Measurements from ENCODE around the gene CAMTA1. TPM values are rescaled to one million over a fixed set of nuclear protein-coding genes. Genes with fewer than 3 reads are reported as not detected.

CAMTA1 gene
- polyA plus RNA-seq, 1 of the 3 experiments (the other 2 are of a cell fraction): 63.1 TPM

- Histone ChIP-seq H3K9me3 (no peaks in the 10 kb centered on the region), H3K27me3 (ENCODE audit: insufficient read depth) (no peaks in the 10 kb centered on the region), H3K36me3 (replicated peaks in 1 of 2; ENCODE audit: control insufficient read depth in 1 of 2, insufficient read depth in 2 of 2, low read length in 1 of 2) (no peaks in the 10 kb centered on the region), H2AFZ (ENCODE audit: low read depth) (no peak overlapping the region), H3K9ac (no peak overlapping the region), H4K20me1 (ENCODE audit: insufficient read depth) (no peaks in the 10 kb centered on the region), H3K4me2 (no peak overlapping the region), H3K4me1 (ENCODE audit: control insufficient read depth in 1 of 2, insufficient read depth in 2 of 2, low read depth in 1 of 2, low read length in 1 of 2) (peaks cover 0 to 24% of the 10 kb centered on the region in 2 experiments; a peak in 2 of 4 replicates), H3K9me2 (no peaks in the 10 kb centered on the region), H3F3A (replicated peaks; ENCODE audit: insufficient read depth) (no peaks in the 10 kb centered on the region), H3K27ac (ENCODE audit: low read depth in 2 of 2, low read length in 1 of 2) (no peak overlapping the region), H3K4me3 (ENCODE audit: low read depth in 2 of 2, low read length in 1 of 2) (no peak overlapping the region), H3K79me2 (ENCODE audit: insufficient read depth) (no peaks in the 10 kb centered on the region)
- WGBS (ENCODE audit: low lambda C conversion rate): no CpG with 5 or more reads among the region's 4 CpGs
- ChIA-PET POLR2A (no interaction called here), CTCF (interaction anchor here (1.6 kb wide), 1 partner anchor 478 kb away, joined by 4 read pairs; no protein-coding TSS in a partner anchor)
- no peak for TF ChIP-seq ELF1 (IDR thresholded peaks at IDR 0.05)
- no peak for TF ChIP-seq REST (IDR thresholded peaks at IDR 0.05; ENCODE audit: low read depth, low read length)
- TF ChIP-seq EP300 (IDR thresholded peaks at IDR 0.05; ENCODE audit: borderline replicate concordance in 1 of 2, low read depth in 1 of 2, low read length in 1 of 2): no peak
- no peak for TF ChIP-seq IRF3 (IDR thresholded peaks at IDR 0.05; ENCODE audit: low read depth, low read length)
- TF ChIP-seq, protein P1, sequence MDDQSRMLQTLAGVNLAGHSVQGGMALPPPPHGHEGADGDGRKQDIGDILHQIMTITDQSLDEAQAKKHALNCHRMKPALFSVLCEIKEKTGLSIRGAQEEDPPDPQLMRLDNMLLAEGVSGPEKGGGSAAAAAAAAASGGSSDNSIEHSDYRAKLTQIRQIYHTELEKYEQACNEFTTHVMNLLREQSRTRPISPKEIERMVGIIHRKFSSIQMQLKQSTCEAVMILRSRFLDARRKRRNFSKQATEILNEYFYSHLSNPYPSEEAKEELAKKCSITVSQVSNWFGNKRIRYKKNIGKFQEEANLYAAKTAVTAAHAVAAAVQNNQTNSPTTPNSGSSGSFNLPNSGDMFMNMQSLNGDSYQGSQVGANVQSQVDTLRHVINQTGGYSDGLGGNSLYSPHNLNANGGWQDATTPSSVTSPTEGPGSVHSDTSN (IDR thresholded peaks at IDR 0.05): no peak
- TF ChIP-seq MAX (IDR thresholded peaks at IDR 0.05; ENCODE audit: low read depth): no peak
- TF ChIP-seq USF1 (IDR thresholded peaks at IDR 0.05; ENCODE audit: borderline replicate concordance, low read depth): no peak
- no peak for TF ChIP-seq RFX5 (IDR thresholded peaks at IDR 0.05; ENCODE audit: low read length)
- TF ChIP-seq POLR2AphosphoS5 (IDR thresholded peaks at IDR 0.05; ENCODE audit: low read depth, low read length): no peak
- TF ChIP-seq JUND (IDR thresholded peaks at IDR 0.05): no peak
- no peak for TF ChIP-seq USF2 (IDR thresholded peaks at IDR 0.05; ENCODE audit: borderline replicate concordance, low read depth, low read length)
- no peak for TF ChIP-seq CTCF (IDR thresholded peaks at IDR 0.05)
- no peak for TF ChIP-seq FOXM1 (IDR thresholded peaks at IDR 0.05; ENCODE audit: low read depth)
- no peak for TF ChIP-seq TEAD4 (IDR thresholded peaks at IDR 0.05; ENCODE audit: borderline replicate concordance, insufficient read depth)
- no peak for TF ChIP-seq SIN3A (IDR thresholded peaks at IDR 0.05; ENCODE audit: borderline replicate concordance, low read depth, low read length)
- DNase-seq: no peak
Measured at GRCh38 chr1:7520496-7520895, 735.2 kb downstream of the CAMTA1 start.
